Activated naive CD8-positive, alpha-beta T cell treated with anti-CD3 and anti-CD28 coated beads, Interleukin-2, amount 10 ng/mL, durations not matched to agents 7 days and 5 days (primary cell): Measurements from ENCODE around the gene RAB26. TPM values are rescaled to one million over a fixed set of nuclear protein-coding genes. Genes with fewer than 3 reads are reported as not detected.

Experiments
- ATAC-seq: fragments of 150-1000 bp; cut with Tn5 transposase; one replicate; pipeline ENCODE4 v1.10.0; 2021; ENCODE audit warnings: low read depth, moderate library complexity
- POLR2A ChIA-PET: fragments of 350-600 bp; sonication (Branson Sonifier 250); formaldehyde crosslinking; loops from one replicate; lab custom pipeline; 2021; ENCODE audit warnings: antibody characterized with exemption; lab: Charles Lee
- DNase-seq: peaks from one replicate; pipeline ENCODE4 v3.0.0; 2021
- H3K27ac Mint-ChIP-seq: one replicate; pipeline ENCODE4 v1.8.0; 2022; ENCODE audit warnings: mild to moderate bottlenecking, mixed read lengths
- H3K27me3 Mint-ChIP-seq: one replicate; pipeline ENCODE4 v1.8.0; 2022; ENCODE audit warnings: mild to moderate bottlenecking, moderate library complexity, mixed read lengths
- H3K36me3 Mint-ChIP-seq: one replicate; pipeline ENCODE4 v1.8.0; 2021; ENCODE audit warnings: mild to moderate bottlenecking, mixed read lengths
- H3K4me1 Mint-ChIP-seq: one replicate; pipeline ENCODE4 v1.8.0; 2021; ENCODE audit warnings: mixed read lengths
- H3K4me3 Mint-ChIP-seq: one replicate; pipeline ENCODE4 v1.8.0; 2022; ENCODE audit warnings: mild to moderate bottlenecking, moderate library complexity, mixed read lengths
- H3K9me3 Mint-ChIP-seq: one replicate; pipeline ENCODE4 v1.8.0; 2021; ENCODE audit warnings: mixed read lengths
- total RNA-seq, 2 experiments: library from RNA; stranded (reverse); gene quantifications; one replicate each; pipeline ENCODE4 v1.2.3, GENCODE V29; 2021

Gene RAB26
- total RNA-seq, 2 experiments from 2014 or later: 0.40 to 0.69 TPM

DNA sequence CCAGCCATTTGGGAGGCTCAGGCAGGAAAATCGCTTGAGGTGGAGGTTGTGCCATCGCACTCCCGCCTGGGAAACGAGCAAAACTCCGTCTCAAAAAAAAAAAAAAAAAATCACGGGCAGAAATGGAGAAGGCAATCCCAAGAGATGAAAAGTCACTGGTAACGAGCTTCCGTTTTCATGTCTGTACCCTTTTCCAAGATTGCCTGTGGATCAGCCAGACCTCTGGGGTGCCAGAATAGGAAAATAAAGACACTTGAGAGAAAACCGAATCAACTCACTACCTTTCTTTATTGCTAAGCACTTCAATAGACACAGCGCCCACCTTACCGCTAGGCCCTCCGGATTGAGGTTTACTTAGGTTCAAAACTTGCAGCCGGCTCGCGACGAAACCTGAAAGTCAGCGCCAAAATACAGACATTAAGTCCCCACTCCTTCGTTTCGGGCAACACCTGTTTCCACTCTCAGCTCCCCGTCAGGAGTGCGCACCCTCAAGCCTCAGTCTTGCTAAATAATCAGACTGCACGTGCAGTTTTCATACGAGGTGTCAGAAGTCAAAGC is 6.2 kb downstream of the RAB26 start:
- Mint-ChIP-seq H3K27me3 (no peaks in the 10 kb centered on the region), H3K4me1 (peaks cover 27% of the 10 kb centered on the region), H3K27ac (peak overlapping the region; percentile 74), H3K4me3 (peak overlapping the region; percentile 91), H3K9me3 (no peaks in the 10 kb centered on the region), H3K36me3 (peaks cover 11% of the 10 kb centered on the region)
- DNase-seq (no peak), ATAC-seq (no peak)
- POLR2A ChIA-PET: interaction anchor here (0.6 to 3.8 kb wide), 53 partner anchors 9 to 774 kb away, joined by 3 to 32 read pairs (median 5); partner anchors contain the start of genes BRICD5, CCNF, ECI1 and GFER

DNA sequence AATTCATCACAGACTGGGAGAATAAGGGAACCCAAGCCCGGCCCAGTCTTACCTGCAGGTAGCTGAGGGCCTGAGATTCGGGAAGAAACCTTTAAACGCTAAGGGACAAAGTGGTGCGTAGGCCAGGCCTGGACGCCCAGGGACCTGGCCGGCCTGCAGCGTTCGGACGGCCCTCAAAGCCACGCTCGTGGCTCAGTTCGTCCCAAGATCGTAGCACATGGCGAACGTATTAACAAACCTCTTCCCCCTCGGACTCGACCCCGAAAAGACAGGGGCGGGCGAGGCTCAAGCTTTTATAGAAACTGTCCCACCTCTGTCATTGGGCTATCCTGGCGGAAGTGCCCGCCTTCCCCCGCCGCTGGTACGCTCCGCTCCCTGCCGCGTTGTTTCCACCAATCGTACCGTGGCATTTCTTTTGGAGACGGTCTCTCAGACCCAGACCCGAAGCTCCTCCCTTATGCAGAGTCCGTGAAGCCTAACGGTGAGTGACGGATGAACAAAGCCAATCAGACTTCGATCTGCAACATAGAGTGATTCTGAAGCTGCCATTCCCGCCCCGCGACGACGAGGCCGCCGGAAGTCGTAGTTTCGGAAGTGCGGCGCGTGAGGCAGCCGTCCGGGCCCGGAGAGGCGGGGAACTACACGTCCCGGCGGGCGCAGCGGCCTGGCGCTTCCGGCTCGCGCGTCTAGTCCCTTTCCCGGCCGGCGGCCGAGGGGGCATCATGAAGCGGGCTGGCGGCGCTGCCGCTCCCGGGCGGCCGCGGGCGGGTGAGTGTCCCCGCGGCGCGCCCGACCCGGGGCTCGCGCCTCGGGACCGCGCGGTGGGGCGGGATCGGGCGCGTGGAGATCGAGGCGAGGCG is 6.9 kb downstream of the RAB26 start, which contains the start of gene TRAF7:
Gene TRAF7 (plus strand): TSS at position 692 of the 860 bp plus-strand sequence. CDS start 8,139 bp downstream, outside the sequence.
- peaks cover 25% of the 10 kb centered on the region for H3K4me1 Mint-ChIP-seq
- DNase-seq: peak; percentile 95
- H3K27me3 Mint-ChIP-seq: no peaks in the 10 kb centered on the region
- POLR2A ChIA-PET: interaction anchor here (0.5 to 3.8 kb wide), 74 partner anchors 9 to 1567 kb away, joined by 3 to 32 read pairs (median 4); partner anchors contain the start of genes BRICD5, CCNF, ECI1 and GFER
- peak within 1 kb of the TSS; percentile 97 for H3K4me3 Mint-ChIP-seq
- H3K27ac Mint-ChIP-seq: peak within 1 kb of the TSS; percentile 92
- peak; percentile 94 for ATAC-seq
- no peaks in the 10 kb centered on the region for H3K9me3 Mint-ChIP-seq
- H3K36me3 Mint-ChIP-seq: peaks cover 11% of the 10 kb centered on the region

DNA sequence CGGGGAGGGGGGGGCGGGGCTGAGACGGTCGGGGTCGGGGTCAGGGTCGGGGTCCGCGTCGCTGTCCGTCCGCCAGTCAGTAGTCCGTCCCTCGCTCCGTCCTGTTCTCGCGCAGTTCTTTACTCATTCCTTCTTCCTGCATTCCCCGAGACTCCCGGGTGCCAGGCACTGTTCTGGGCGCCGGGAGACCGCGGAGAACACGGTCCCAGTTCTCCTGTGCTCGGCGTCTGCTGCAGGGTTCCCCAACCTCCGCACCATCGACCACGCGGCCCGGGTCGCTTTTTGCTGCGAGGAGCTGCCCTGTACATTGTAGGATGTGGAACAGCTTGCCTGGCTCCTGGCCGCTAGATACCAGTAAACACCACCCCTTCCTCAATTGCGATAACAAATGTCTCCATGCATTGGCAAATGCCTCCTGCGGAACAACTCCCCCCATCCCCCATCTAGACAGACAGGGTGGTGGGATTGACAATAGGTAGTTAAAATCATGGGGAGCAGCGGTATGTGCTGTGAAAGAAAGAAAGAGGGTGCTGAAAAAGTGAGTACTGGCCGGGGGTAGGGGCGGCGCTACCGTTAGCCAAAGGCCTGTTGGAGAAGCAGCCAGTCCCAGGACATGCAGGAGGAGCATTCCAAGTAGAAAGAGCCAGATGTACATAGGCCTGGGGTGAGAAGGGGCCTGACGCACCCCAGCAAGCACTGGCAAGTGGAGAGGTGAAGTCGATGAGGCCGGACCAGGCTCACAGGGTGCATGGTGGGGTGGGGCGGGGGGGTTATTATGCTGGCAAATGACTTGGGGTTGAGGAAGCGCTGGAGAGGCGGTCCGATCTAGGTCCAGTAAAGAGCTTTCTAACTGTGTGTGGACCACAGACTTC is 7.8 kb downstream of the RAB26 start:
- H3K27ac Mint-ChIP-seq: peak overlapping the region; percentile 92
- POLR2A ChIA-PET: interaction anchor here (0.5 to 3.8 kb wide), 55 partner anchors 10 to 683 kb away, joined by 3 to 32 read pairs (median 5); partner anchors contain the start of genes BRICD5, CCNF, ECI1 and JPT2
- peaks cover 24% of the 10 kb centered on the region for H3K4me1 Mint-ChIP-seq
- peaks cover 9% of the 10 kb centered on the region for H3K36me3 Mint-ChIP-seq
- DNase-seq: peak; percentile 51
- ATAC-seq: no peak
- no peaks in the 10 kb centered on the region for H3K27me3 Mint-ChIP-seq
- peak overlapping the region; percentile 97 for H3K4me3 Mint-ChIP-seq
- no peaks in the 10 kb centered on the region for H3K9me3 Mint-ChIP-seq

DNA sequence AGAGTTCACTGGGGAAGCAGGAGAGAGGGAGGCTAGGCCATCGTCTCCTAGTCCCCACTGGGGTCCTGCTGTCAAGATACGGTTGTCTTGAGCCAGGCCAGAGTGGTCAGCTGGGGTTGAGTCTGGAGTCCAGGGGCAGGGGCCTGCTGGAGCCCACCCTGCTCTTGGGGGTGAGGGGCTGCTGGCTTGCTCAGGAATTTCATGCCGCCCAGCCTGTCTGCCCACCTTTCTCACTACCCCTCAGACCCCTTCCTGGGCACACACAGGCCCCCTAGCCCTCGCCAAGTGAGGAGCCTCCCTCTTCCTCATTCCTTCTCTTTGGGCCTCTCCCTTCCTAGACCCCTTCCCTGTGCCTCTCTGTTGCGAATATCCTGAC is 8.4 kb downstream of the RAB26 start:
- POLR2A ChIA-PET: no interaction called here
- DNase-seq: no peak
- ATAC-seq: no peak
- peaks cover 21% of the 10 kb centered on the region for H3K4me1 Mint-ChIP-seq
- H3K4me3 Mint-ChIP-seq: peak overlapping the region; percentile 97
- peak overlapping the region; percentile 92 for H3K27ac Mint-ChIP-seq
- no peaks in the 10 kb centered on the region for H3K27me3 Mint-ChIP-seq
- peaks cover 7% of the 10 kb centered on the region for H3K36me3 Mint-ChIP-seq
- H3K9me3 Mint-ChIP-seq: no peaks in the 10 kb centered on the region

DNA sequence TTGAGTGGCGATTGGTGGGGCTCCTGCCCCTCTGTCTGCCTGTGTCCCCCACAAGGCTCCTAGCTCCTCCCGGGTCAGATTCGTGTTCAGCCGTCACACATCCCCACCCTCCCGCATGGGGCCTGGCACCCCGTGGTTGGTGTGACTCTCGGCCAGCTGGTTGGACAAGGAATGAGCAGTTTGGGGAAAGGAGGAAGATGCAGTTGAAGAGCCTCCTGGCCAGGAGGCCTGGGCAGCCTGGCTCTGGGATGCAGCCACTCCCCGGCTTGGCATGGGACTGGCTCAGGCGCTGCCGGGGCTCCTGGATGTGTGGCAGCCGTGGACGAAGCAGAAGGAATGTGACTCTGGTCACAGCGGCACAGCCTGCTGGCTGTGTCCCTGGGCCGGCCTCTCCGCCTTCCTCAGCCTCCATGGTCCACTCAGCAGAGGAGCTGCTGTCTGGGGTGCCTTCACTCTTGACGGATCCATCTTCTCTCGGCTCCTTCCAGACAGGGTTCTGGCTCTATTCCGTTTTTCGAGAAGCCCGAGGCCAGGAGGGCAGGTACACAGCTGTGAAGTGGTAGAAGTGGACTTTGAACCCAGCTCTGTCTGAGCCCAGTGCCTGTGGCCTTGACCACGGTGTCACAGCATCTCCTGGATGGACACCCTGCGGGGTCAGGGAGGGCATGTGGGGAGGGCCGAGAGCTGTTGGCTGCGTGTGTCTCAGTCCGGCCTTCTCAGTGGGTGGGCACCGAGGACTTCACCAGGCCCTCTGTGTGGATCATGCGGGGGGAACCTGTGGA is 9.2 kb downstream of the RAB26 start:
- no peaks in the 10 kb centered on the region for H3K27me3 Mint-ChIP-seq
- peak overlapping the region; percentile 97 for H3K4me3 Mint-ChIP-seq
- ATAC-seq: no peak
- H3K9me3 Mint-ChIP-seq: no peaks in the 10 kb centered on the region
- no peak overlapping the region for H3K27ac Mint-ChIP-seq
- peaks cover 10% of the 10 kb centered on the region for H3K36me3 Mint-ChIP-seq
- POLR2A ChIA-PET: no interaction called here
- no peak for DNase-seq
- peaks cover 21% of the 10 kb centered on the region for H3K4me1 Mint-ChIP-seq

DNA sequence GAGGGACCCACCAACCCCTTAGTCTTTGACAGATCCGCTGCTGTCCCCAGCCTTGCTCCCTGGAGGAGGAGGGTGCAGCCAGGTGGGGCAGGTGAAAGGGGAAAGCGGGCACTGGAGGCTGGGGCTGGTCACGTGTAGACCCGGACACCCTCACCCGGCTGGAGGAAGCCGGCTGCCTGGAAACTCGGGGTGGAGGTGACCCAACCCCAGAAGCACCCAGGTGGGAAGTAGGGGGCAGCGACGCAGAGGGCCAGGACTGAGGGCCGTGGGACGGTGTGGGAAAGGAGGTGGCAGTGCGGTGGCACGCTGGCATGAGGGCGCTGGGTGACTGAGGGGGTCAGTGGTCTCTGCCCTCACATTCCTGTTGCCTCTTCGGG is 9.8 kb downstream of the RAB26 start:
- H3K9me3 Mint-ChIP-seq: no peaks in the 10 kb centered on the region
- ATAC-seq: no peak
- H3K4me1 Mint-ChIP-seq: peaks cover 21% of the 10 kb centered on the region
- H3K27me3 Mint-ChIP-seq: no peaks in the 10 kb centered on the region
- peaks cover 12% of the 10 kb centered on the region for H3K36me3 Mint-ChIP-seq
- no peak overlapping the region for H3K27ac Mint-ChIP-seq
- no peak overlapping the region for H3K4me3 Mint-ChIP-seq
- DNase-seq: no peak
- POLR2A ChIA-PET: no interaction called here

DNA sequence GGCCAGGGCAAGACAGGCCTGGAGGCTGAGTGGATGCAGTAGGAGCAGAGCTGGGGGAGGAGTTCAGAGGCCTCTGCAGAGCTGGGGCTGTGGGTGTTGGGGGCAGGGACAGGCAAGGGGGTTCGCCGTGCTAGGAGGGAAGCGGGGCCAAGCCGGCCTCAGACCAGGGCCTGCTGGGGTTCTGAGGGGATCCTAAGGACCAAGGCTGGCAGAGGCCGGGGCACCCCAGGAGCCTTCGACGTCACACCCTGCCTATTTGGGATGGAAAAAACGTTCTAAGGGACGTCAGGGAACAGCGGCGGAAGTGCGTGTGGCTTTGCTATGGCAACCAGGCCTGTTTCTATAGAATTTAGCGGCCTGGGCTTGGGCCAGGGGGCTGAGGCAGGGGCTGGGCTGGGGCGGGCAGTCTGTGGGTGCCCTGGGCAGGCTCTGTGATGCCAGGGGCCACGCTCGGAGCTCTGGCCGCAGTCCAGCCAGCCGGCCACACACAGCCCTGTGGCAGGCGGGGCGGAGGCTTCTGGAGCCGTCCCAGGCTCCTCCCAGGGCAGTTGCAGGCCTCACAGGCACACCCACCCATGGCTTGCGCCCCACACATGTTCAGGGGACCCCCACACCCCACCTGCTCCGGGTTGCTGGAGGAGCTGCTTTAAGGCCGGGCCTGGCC is 10.9 kb downstream of the RAB26 start:
- no peak for ATAC-seq
- Mint-ChIP-seq H3K9me3 (no peaks in the 10 kb centered on the region), H3K4me3 (no peak overlapping the region), H3K27ac (no peak overlapping the region), H3K27me3 (no peaks in the 10 kb centered on the region), H3K36me3 (peaks cover 12% of the 10 kb centered on the region), H3K4me1 (peaks cover 17% of the 10 kb centered on the region)
- no peak for DNase-seq
- POLR2A ChIA-PET: no interaction called here

DNA sequence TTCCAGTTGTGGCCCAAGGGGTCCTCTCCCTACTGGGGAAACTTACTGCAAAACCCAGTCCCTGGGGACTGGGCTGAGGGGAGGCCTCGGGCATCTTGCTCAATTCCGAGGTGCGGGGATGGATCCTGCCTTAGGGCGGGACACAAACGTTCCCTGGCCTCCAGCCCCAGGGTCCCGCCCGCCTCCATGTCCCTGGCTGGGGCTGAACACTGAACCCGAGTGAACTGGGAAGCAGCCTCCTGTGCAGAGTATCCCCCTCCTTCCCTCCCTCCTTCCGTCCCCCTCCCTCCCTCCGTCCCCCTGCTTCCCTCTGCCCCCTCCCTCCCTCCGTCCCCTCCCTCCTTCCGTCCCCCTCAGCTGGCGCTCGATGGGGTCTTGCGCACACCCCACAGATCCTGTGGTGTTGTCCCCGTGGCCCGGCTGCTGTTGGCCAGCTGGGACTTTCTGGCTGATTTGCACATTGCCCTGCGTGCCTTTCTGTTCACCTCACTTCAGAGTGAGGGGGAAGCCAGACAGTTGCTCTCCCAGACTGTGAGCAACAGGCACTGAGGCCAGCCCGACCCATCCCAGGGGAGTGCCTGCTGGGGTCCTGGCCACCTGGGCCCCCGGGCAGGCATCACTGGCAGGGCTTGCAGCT is 12.6 kb downstream of the RAB26 start:
- DNase-seq: no peak
- ATAC-seq: no peak
- POLR2A ChIA-PET: no interaction called here
- Mint-ChIP-seq H3K27me3 (no peaks in the 10 kb centered on the region), H3K9me3 (no peaks in the 10 kb centered on the region), H3K4me1 (peaks cover 16% of the 10 kb centered on the region), H3K4me3 (no peak overlapping the region), H3K36me3 (peaks cover 17% of the 10 kb centered on the region), H3K27ac (no peak overlapping the region)

DNA sequence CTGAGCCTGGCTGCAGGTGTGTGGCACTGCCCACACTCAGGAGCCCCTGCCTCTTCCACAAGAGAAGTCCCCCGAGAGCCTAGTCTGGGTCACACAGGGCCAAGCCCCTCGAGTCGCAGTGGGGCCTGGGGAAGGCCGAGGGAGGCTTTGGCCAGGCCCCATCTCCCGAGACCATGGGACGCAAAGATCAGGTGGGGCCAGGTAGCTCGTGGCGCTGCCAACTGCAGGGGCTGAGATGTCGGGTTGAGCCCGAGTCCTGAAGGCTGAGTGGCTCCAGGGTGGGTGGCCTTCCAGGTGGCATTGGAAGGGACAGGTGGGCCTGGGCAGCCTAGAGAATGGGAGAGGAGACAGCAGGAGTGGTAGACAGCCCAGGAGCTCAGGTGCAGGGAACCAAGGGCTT is 13.5 kb downstream of the RAB26 start:
- ATAC-seq (no peak), DNase-seq (no peak)
- no peak overlapping the region for H3K27ac Mint-ChIP-seq
- H3K4me1 Mint-ChIP-seq: peaks cover 9% of the 10 kb centered on the region
- POLR2A ChIA-PET: no interaction called here
- no peaks in the 10 kb centered on the region for H3K9me3 Mint-ChIP-seq
- peaks cover 18% of the 10 kb centered on the region for H3K36me3 Mint-ChIP-seq
- H3K27me3 Mint-ChIP-seq: no peaks in the 10 kb centered on the region
- no peak overlapping the region for H3K4me3 Mint-ChIP-seq

DNA sequence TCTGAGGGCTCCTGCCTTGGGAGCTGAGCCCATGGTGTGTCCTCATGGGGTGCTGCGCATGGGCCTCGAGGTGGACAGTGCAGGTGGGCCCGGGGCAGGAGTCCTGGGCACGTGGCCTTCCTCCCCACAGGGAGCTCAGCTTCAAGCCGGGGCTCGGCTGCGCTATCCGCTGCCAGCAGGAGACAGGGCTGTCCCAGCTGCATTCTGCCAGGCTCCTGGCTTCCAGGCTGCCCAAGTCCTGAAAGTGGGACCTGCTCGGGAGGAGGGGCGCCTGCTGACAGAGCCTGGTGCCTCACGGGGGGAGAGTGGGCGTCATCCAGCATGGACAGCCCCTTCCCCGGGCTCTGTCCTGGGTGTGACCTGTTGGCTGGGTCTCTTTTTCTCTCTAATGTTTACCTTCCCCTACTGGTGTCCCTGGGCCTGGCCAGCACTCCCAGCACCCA is 14.3 kb downstream of the RAB26 start:
- POLR2A ChIA-PET: no interaction called here
- H3K27ac Mint-ChIP-seq: no peak overlapping the region
- no peaks in the 10 kb centered on the region for H3K9me3 Mint-ChIP-seq
- H3K4me1 Mint-ChIP-seq: peaks cover 3% of the 10 kb centered on the region
- ATAC-seq (no peak), DNase-seq (no peak)
- no peaks in the 10 kb centered on the region for H3K27me3 Mint-ChIP-seq
- H3K36me3 Mint-ChIP-seq: peaks cover 18% of the 10 kb centered on the region
- no peak overlapping the region for H3K4me3 Mint-ChIP-seq

DNA sequence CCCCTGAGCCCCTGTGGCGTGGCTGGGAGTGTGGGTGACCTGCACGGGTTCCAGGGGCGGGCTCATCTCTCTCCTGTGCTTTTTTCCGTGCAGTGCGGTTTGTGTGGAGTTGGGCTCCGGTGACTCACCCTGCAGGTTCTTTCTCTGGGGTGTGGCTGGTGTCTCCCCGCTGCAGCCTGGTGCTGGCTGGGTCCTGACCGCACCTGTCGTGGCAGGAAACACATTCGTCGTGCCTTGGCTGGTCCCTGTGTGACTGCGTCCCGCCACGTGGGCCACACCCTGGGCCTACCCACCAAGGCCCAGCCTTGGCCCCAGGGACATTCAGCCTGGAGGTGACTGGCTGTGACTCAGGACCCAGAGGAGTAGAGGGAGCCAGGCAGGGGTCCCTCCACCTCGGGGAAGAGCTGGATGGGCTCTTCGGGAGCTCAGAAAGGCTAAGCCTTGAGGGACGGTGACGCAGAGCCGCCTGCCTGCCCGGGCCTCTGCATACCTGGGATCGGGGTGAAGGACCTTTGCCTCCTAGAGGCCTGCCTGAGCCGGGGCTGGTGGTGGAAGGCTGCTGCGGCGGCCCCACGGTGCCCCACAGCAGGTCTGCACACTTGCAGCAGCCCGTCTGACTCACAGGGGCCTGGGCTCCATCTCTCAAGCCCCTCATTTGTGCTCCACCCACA is 14.9 kb downstream of the RAB26 start:
- ATAC-seq (no peak), DNase-seq (no peak)
- no peaks in the 10 kb centered on the region for H3K9me3 Mint-ChIP-seq
- H3K27ac Mint-ChIP-seq: no peak overlapping the region
- POLR2A ChIA-PET: no interaction called here
- H3K4me1 Mint-ChIP-seq: peaks cover 1% of the 10 kb centered on the region
- H3K36me3 Mint-ChIP-seq: peaks cover 18% of the 10 kb centered on the region
- no peak overlapping the region for H3K4me3 Mint-ChIP-seq
- no peaks in the 10 kb centered on the region for H3K27me3 Mint-ChIP-seq
